ENCODE data around the gene SLITRK3.
A peak's percentile ranks its signal among the peaks of the same experiment; 100 is the strongest.

The SLITRK3 gene

GRCh38 chr3:165195640-165196576 is at the start of gene SLITRK3:
SLITRK3 (minus strand) TSS chr3:165196384; CDS start chr3:165190830, 5,554 bp downstream.
- no peaks in the 10 kb centered on the region for H3K36me3 ChIP-seq (ENCODE audit: control insufficient read depth, insufficient read depth, low read length)
- H3K9ac ChIP-seq (ENCODE audit: low read depth, low read length) = no peak within 1 kb of the TSS
- peak within 1 kb of the TSS; percentile 80 for H3K4me3 ChIP-seq (ENCODE audit: low read depth, low read length)
- H3K27me3 ChIP-seq (ENCODE audit: control insufficient read depth, insufficient read depth, low read length) = peaks cover 69% of the 10 kb centered on the region
- H3K9me3 ChIP-seq (ENCODE audit: control insufficient read depth, insufficient read depth, low read length) = no peaks in the 10 kb centered on the region
- peaks cover 25% of the 10 kb centered on the region for H3K4me1 ChIP-seq (ENCODE audit: control insufficient read depth, insufficient read depth, low read length)
- no peak within 1 kb of the TSS for H3K27ac ChIP-seq (ENCODE audit: low read depth, low read length)

- H3K4me1 ChIP-seq (ENCODE audit: control insufficient read depth, insufficient read depth, low read length) = peaks cover 7% of the 10 kb centered on the region; the same call in 1 of the 2 replicates
- no peaks in the 10 kb centered on the region for H3K27me3 ChIP-seq (ENCODE audit: control insufficient read depth, insufficient read depth, low read length)
- H3K9me3 ChIP-seq (ENCODE audit: control insufficient read depth, insufficient read depth, low read length) = peaks cover 10% of the 10 kb centered on the region
- H3K36me3 ChIP-seq (ENCODE audit: control insufficient read depth, insufficient read depth, low read length) = no peaks in the 10 kb centered on the region
- H3K4me3 ChIP-seq (ENCODE audit: low read depth, low read length) = no peak overlapping the region
- H3K9ac ChIP-seq (ENCODE audit: low read depth, low read length) = no peak overlapping the region
- H3K27ac ChIP-seq (ENCODE audit: low read depth, low read length) = no peak overlapping the region
Measured at GRCh38 chr3:165243597-165243996, 47.4 kb upstream of the SLITRK3 start.

GRCh38 chr3:165233501-165234195 is 37.5 kb upstream of the SLITRK3 start:
- Histone ChIP-seq H3K9ac (ENCODE audit: low read depth, low read length) (no peak overlapping the region), H3K9me3 (ENCODE audit: control insufficient read depth, insufficient read depth, low read length) (no peaks in the 10 kb centered on the region), H3K36me3 (ENCODE audit: control insufficient read depth, insufficient read depth, low read length) (no peaks in the 10 kb centered on the region), H3K27ac (ENCODE audit: low read depth, low read length) (no peak overlapping the region), H3K4me1 (ENCODE audit: control insufficient read depth, insufficient read depth, low read length) (peaks cover under 1% of the 10 kb centered on the region; the same call in 1 of the 2 replicates), H3K4me3 (ENCODE audit: low read depth, low read length) (no peak overlapping the region), H3K27me3 (ENCODE audit: control insufficient read depth, insufficient read depth, low read length) (no peaks in the 10 kb centered on the region)

- no peaks in the 10 kb centered on the region for H3K9me3 ChIP-seq (ENCODE audit: control insufficient read depth, insufficient read depth, low read length)
- no peaks in the 10 kb centered on the region for H3K36me3 ChIP-seq (ENCODE audit: control insufficient read depth, insufficient read depth, low read length)
- H3K4me1 ChIP-seq (ENCODE audit: control insufficient read depth, insufficient read depth, low read length) = no peaks in the 10 kb centered on the region
- H3K27me3 ChIP-seq (ENCODE audit: control insufficient read depth, insufficient read depth, low read length) = no peaks in the 10 kb centered on the region
- H3K9ac ChIP-seq (ENCODE audit: low read depth, low read length) = no peak overlapping the region
- no peak overlapping the region for H3K4me3 ChIP-seq (ENCODE audit: low read depth, low read length)
- no peak overlapping the region for H3K27ac ChIP-seq (ENCODE audit: low read depth, low read length)
Measured at GRCh38 chr3:165225604-165226003, 29.4 kb upstream of the SLITRK3 start.

- Histone ChIP-seq H3K27me3 (ENCODE audit: control insufficient read depth, insufficient read depth, low read length) (no peaks in the 10 kb centered on the region), H3K27ac (ENCODE audit: low read depth, low read length) (no peak overlapping the region), H3K9ac (ENCODE audit: low read depth, low read length) (no peak overlapping the region), H3K4me3 (ENCODE audit: low read depth, low read length) (no peak overlapping the region), H3K9me3 (ENCODE audit: control insufficient read depth, insufficient read depth, low read length) (no peaks in the 10 kb centered on the region), H3K4me1 (ENCODE audit: control insufficient read depth, insufficient read depth, low read length) (no peaks in the 10 kb centered on the region; the same call in 1 of the 2 replicates), H3K36me3 (ENCODE audit: control insufficient read depth, insufficient read depth, low read length) (no peaks in the 10 kb centered on the region)
Measured at GRCh38 chr3:165217739-165218138, 21.6 kb upstream of the SLITRK3 start.

- H3K9ac ChIP-seq (ENCODE audit: low read depth, low read length) = no peak overlapping the region
- peaks cover 3% of the 10 kb centered on the region for H3K27me3 ChIP-seq (ENCODE audit: control insufficient read depth, insufficient read depth, low read length)
- no peak overlapping the region for H3K4me3 ChIP-seq (ENCODE audit: low read depth, low read length)
- no peaks in the 10 kb centered on the region for H3K36me3 ChIP-seq (ENCODE audit: control insufficient read depth, insufficient read depth, low read length)
- no peak overlapping the region for H3K27ac ChIP-seq (ENCODE audit: low read depth, low read length)
- no peaks in the 10 kb centered on the region for H3K9me3 ChIP-seq (ENCODE audit: control insufficient read depth, insufficient read depth, low read length)
- H3K4me1 ChIP-seq (ENCODE audit: control insufficient read depth, insufficient read depth, low read length) = no peaks in the 10 kb centered on the region; the same call in 1 of the 2 replicates
Measured at GRCh38 chr3:165212580-165212979, 16.4 kb upstream of the SLITRK3 start.

- H3K9me3 ChIP-seq (ENCODE audit: control insufficient read depth, insufficient read depth, low read length) = no peaks in the 10 kb centered on the region
Measured at GRCh38 chr3:165211721-165212120, 15.5 kb upstream of the SLITRK3 start.

GRCh38 chr3:165210727-165211126 is 14.5 kb upstream of the SLITRK3 start:
- H3K9me3 ChIP-seq (ENCODE audit: control insufficient read depth, insufficient read depth, low read length) = no peaks in the 10 kb centered on the region
- no peaks in the 10 kb centered on the region for H3K36me3 ChIP-seq (ENCODE audit: control insufficient read depth, insufficient read depth, low read length)
- H3K27me3 ChIP-seq (ENCODE audit: control insufficient read depth, insufficient read depth, low read length) = peaks cover 11% of the 10 kb centered on the region
- H3K27ac ChIP-seq (ENCODE audit: low read depth, low read length) = no peak overlapping the region
- H3K4me3 ChIP-seq (ENCODE audit: low read depth, low read length) = no peak overlapping the region
- H3K4me1 ChIP-seq (ENCODE audit: control insufficient read depth, insufficient read depth, low read length) = no peaks in the 10 kb centered on the region; the same call in 1 of the 2 replicates
- H3K9ac ChIP-seq (ENCODE audit: low read depth, low read length) = no peak overlapping the region

More at GRCh38 chr3:165211721-165212120, 15.5 kb upstream of the SLITRK3 start:
- H3K4me3 ChIP-seq (ENCODE audit: low read depth, low read length) = no peak overlapping the region
- H3K36me3 ChIP-seq (ENCODE audit: control insufficient read depth, insufficient read depth, low read length) = no peaks in the 10 kb centered on the region
- no peak overlapping the region for H3K9ac ChIP-seq (ENCODE audit: low read depth, low read length)
- no peak overlapping the region for H3K27ac ChIP-seq (ENCODE audit: low read depth, low read length)
- H3K4me1 ChIP-seq (ENCODE audit: control insufficient read depth, insufficient read depth, low read length) = no peaks in the 10 kb centered on the region
- H3K27me3 ChIP-seq (ENCODE audit: control insufficient read depth, insufficient read depth, low read length) = peaks cover 11% of the 10 kb centered on the region

- Histone ChIP-seq H3K36me3 (ENCODE audit: control insufficient read depth, insufficient read depth, low read length) (no peaks in the 10 kb centered on the region), H3K9me3 (ENCODE audit: control insufficient read depth, insufficient read depth, low read length) (no peaks in the 10 kb centered on the region), H3K9ac (ENCODE audit: low read depth, low read length) (no peak overlapping the region), H3K4me3 (ENCODE audit: low read depth, low read length) (no peak overlapping the region), H3K4me1 (ENCODE audit: control insufficient read depth, insufficient read depth, low read length) (no peaks in the 10 kb centered on the region; the same call in 1 of the 2 replicates), H3K27me3 (ENCODE audit: control insufficient read depth, insufficient read depth, low read length) (peaks cover 11% of the 10 kb centered on the region), H3K27ac (ENCODE audit: low read depth, low read length) (no peak overlapping the region)
Measured at GRCh38 chr3:165210132-165210531, 13.9 kb upstream of the SLITRK3 start.

- H3K4me1 ChIP-seq (ENCODE audit: control insufficient read depth, insufficient read depth, low read length) = peaks cover 5% of the 10 kb centered on the region; the same call in 1 of the 2 replicates
- no peaks in the 10 kb centered on the region for H3K36me3 ChIP-seq (ENCODE audit: control insufficient read depth, insufficient read depth, low read length)
- H3K9me3 ChIP-seq (ENCODE audit: control insufficient read depth, insufficient read depth, low read length) = no peaks in the 10 kb centered on the region
- no peak overlapping the region for H3K27ac ChIP-seq (ENCODE audit: low read depth, low read length)
- no peak overlapping the region for H3K9ac ChIP-seq (ENCODE audit: low read depth, low read length)
- peak overlapping the region; percentile 44 for H3K4me3 ChIP-seq (ENCODE audit: low read depth, low read length)
- peaks cover 11% of the 10 kb centered on the region for H3K27me3 ChIP-seq (ENCODE audit: control insufficient read depth, insufficient read depth, low read length)
Measured at GRCh38 chr3:165206454-165207266, 10.5 kb upstream of the SLITRK3 start.
